Measurements from ENCODE around the gene C1orf159.

Gene C1orf159

GRCh38 chr1:1125945-1126344 is 10.1 kb upstream of the C1orf159 start:
- Histone ChIP-seq H3K4me1 (ENCODE audit: control insufficient read depth, insufficient read depth, low read length) (peaks cover 65% of the 10 kb centered on the region), H3K27me3 (ENCODE audit: control insufficient read depth, insufficient read depth, low read length) (peaks cover 3% of the 10 kb centered on the region), H3K36me3 (ENCODE audit: control insufficient read depth, insufficient read depth, low read length) (no peaks in the 10 kb centered on the region), H3K9ac (ENCODE audit: low read length) (peak overlapping the region; percentile 56), H3K9me3 (ENCODE audit: control insufficient read depth, low read length) (no peaks in the 10 kb centered on the region), H3K4me3 (ENCODE audit: low read length) (no peak overlapping the region)

GRCh38 chr1:1124786-1125642 is 9.1 kb upstream of the C1orf159 start:
- Histone ChIP-seq H3K9me3 (ENCODE audit: control insufficient read depth, low read length) (no peaks in the 10 kb centered on the region), H3K9ac (ENCODE audit: low read length) (peak overlapping the region; percentile 56), H3K27me3 (ENCODE audit: control insufficient read depth, insufficient read depth, low read length) (peaks cover 5% of the 10 kb centered on the region), H3K4me1 (ENCODE audit: control insufficient read depth, insufficient read depth, low read length) (peaks cover 60% of the 10 kb centered on the region), H3K4me3 (ENCODE audit: low read length) (peak overlapping the region; percentile 34), H3K36me3 (ENCODE audit: control insufficient read depth, insufficient read depth, low read length) (no peaks in the 10 kb centered on the region)

- Histone ChIP-seq H3K27me3 (ENCODE audit: control insufficient read depth, insufficient read depth, low read length) (peaks cover 7% of the 10 kb centered on the region), H3K9me3 (ENCODE audit: control insufficient read depth, low read length) (no peaks in the 10 kb centered on the region), H3K4me1 (ENCODE audit: control insufficient read depth, insufficient read depth, low read length) (peaks cover 60% of the 10 kb centered on the region), H3K36me3 (ENCODE audit: control insufficient read depth, insufficient read depth, low read length) (no peaks in the 10 kb centered on the region), H3K4me3 (ENCODE audit: low read length) (peak overlapping the region; percentile 34), H3K9ac (ENCODE audit: low read length) (peak overlapping the region; percentile 56)
Observed at GRCh38 chr1:1124508-1124785, 8.6 kb upstream of the C1orf159 start.

GRCh38 chr1:1123581-1124507 is 8.0 kb upstream of the C1orf159 start:
- H3K36me3 ChIP-seq (ENCODE audit: control insufficient read depth, insufficient read depth, low read length) = no peaks in the 10 kb centered on the region
- peak overlapping the region; percentile 34 for H3K4me3 ChIP-seq (ENCODE audit: low read length)
- no peak overlapping the region for H3K9ac ChIP-seq (ENCODE audit: low read length)
- H3K27me3 ChIP-seq (ENCODE audit: control insufficient read depth, insufficient read depth, low read length) = peaks cover 8% of the 10 kb centered on the region
- H3K9me3 ChIP-seq (ENCODE audit: control insufficient read depth, low read length) = no peaks in the 10 kb centered on the region
- peaks cover 60% of the 10 kb centered on the region for H3K4me1 ChIP-seq (ENCODE audit: control insufficient read depth, insufficient read depth, low read length)

- H3K4me1 ChIP-seq (ENCODE audit: control insufficient read depth, insufficient read depth, low read length) = peaks cover 60% of the 10 kb centered on the region
- peak overlapping the region; percentile 1 for H3K4me3 ChIP-seq (ENCODE audit: low read length)
- peak overlapping the region; percentile 70 for H3K9ac ChIP-seq (ENCODE audit: low read length)
Observed at GRCh38 chr1:1122981-1123480, 7.1 kb upstream of the C1orf159 start.

GRCh38 chr1:1122078-1122811 is 6.4 kb upstream of the C1orf159 start:
- Histone ChIP-seq H3K4me1 (ENCODE audit: control insufficient read depth, insufficient read depth, low read length) (peaks cover 56% of the 10 kb centered on the region), H3K36me3 (ENCODE audit: control insufficient read depth, insufficient read depth, low read length) (no peaks in the 10 kb centered on the region), H3K9ac (ENCODE audit: low read length) (peak overlapping the region; percentile 70), H3K9me3 (ENCODE audit: control insufficient read depth, low read length) (no peaks in the 10 kb centered on the region), H3K27me3 (ENCODE audit: control insufficient read depth, insufficient read depth, low read length) (peaks cover 20% of the 10 kb centered on the region), H3K4me3 (ENCODE audit: low read length) (peak overlapping the region; percentile 31)

More at GRCh38 chr1:1122981-1123480, 7.1 kb upstream of the C1orf159 start:
- H3K36me3 ChIP-seq (ENCODE audit: control insufficient read depth, insufficient read depth, low read length) = no peaks in the 10 kb centered on the region
- H3K9me3 ChIP-seq (ENCODE audit: control insufficient read depth, low read length) = no peaks in the 10 kb centered on the region
- peaks cover 14% of the 10 kb centered on the region for H3K27me3 ChIP-seq (ENCODE audit: control insufficient read depth, insufficient read depth, low read length)

GRCh38 chr1:1121611-1122077 is 5.8 kb upstream of the C1orf159 start:
- H3K4me3 ChIP-seq (ENCODE audit: low read length) = no peak overlapping the region
- H3K36me3 ChIP-seq (ENCODE audit: control insufficient read depth, insufficient read depth, low read length) = no peaks in the 10 kb centered on the region
- peaks cover 20% of the 10 kb centered on the region for H3K27me3 ChIP-seq (ENCODE audit: control insufficient read depth, insufficient read depth, low read length)
- peaks cover 55% of the 10 kb centered on the region for H3K4me1 ChIP-seq (ENCODE audit: control insufficient read depth, insufficient read depth, low read length)
- no peaks in the 10 kb centered on the region for H3K9me3 ChIP-seq (ENCODE audit: control insufficient read depth, low read length)
- H3K9ac ChIP-seq (ENCODE audit: low read length) = peak overlapping the region; percentile 70

- no peak overlapping the region for H3K9ac ChIP-seq (ENCODE audit: low read length)
- H3K4me1 ChIP-seq (ENCODE audit: control insufficient read depth, insufficient read depth, low read length) = peaks cover 49% of the 10 kb centered on the region
- H3K36me3 ChIP-seq (ENCODE audit: control insufficient read depth, insufficient read depth, low read length) = no peaks in the 10 kb centered on the region
- H3K9me3 ChIP-seq (ENCODE audit: control insufficient read depth, low read length) = no peaks in the 10 kb centered on the region
- H3K27me3 ChIP-seq (ENCODE audit: control insufficient read depth, insufficient read depth, low read length) = peaks cover 20% of the 10 kb centered on the region
- no peak overlapping the region for H3K4me3 ChIP-seq (ENCODE audit: low read length)
Observed at GRCh38 chr1:1120866-1121591, 5.1 kb upstream of the C1orf159 start.

GRCh38 chr1:1120096-1120495 is 4.2 kb upstream of the C1orf159 start:
- H3K36me3 ChIP-seq (ENCODE audit: control insufficient read depth, insufficient read depth, low read length) = no peaks in the 10 kb centered on the region
- H3K4me3 ChIP-seq (ENCODE audit: low read length) = no peak overlapping the region
- peaks cover 20% of the 10 kb centered on the region for H3K27me3 ChIP-seq (ENCODE audit: control insufficient read depth, insufficient read depth, low read length)
- no peak overlapping the region for H3K9ac ChIP-seq (ENCODE audit: low read length)
- no peaks in the 10 kb centered on the region for H3K9me3 ChIP-seq (ENCODE audit: control insufficient read depth, low read length)
- H3K4me1 ChIP-seq (ENCODE audit: control insufficient read depth, insufficient read depth, low read length) = peaks cover 39% of the 10 kb centered on the region

GRCh38 chr1:1119272-1119890 is 3.5 kb upstream of the C1orf159 start:
- H3K36me3 ChIP-seq (ENCODE audit: control insufficient read depth, insufficient read depth, low read length) = no peaks in the 10 kb centered on the region
- no peak overlapping the region for H3K9ac ChIP-seq (ENCODE audit: low read length)
- H3K27me3 ChIP-seq (ENCODE audit: control insufficient read depth, insufficient read depth, low read length) = peaks cover 20% of the 10 kb centered on the region
- no peaks in the 10 kb centered on the region for H3K9me3 ChIP-seq (ENCODE audit: control insufficient read depth, low read length)
- peaks cover 35% of the 10 kb centered on the region for H3K4me1 ChIP-seq (ENCODE audit: control insufficient read depth, insufficient read depth, low read length)
- H3K4me3 ChIP-seq (ENCODE audit: low read length) = no peak overlapping the region

GRCh38 chr1:1118876-1119220 is 3.0 kb upstream of the C1orf159 start:
- Histone ChIP-seq H3K36me3 (ENCODE audit: control insufficient read depth, insufficient read depth, low read length) (no peaks in the 10 kb centered on the region), H3K27me3 (ENCODE audit: control insufficient read depth, insufficient read depth, low read length) (peaks cover 20% of the 10 kb centered on the region), H3K9me3 (ENCODE audit: control insufficient read depth, low read length) (no peaks in the 10 kb centered on the region), H3K4me1 (ENCODE audit: control insufficient read depth, insufficient read depth, low read length) (peaks cover 30% of the 10 kb centered on the region), H3K4me3 (ENCODE audit: low read length) (no peak overlapping the region), H3K9ac (ENCODE audit: low read length) (no peak overlapping the region)
